ENCODE results near the gene KLHL29. TPM values are rescaled to one million over a fixed set of nuclear protein-coding genes. Genes with fewer than 3 reads are reported as not detected.

KLHL29 gene
- total and polyA plus RNA-seq, 2 of the 13 experiments (the other 11 are each of a cell fraction or from before 2014, with no cell fraction given), result 0.01 TPM; not detected in 1

GRCh38 chr2:23376075-23376474, 8.9 kb upstream of the KLHL29 start:
- Histone ChIP-seq H3K4me2 (ENCODE audit: low read depth, low read length) (no peak overlapping the region), H3K79me2 (ENCODE audit: insufficient read depth, low read length) (no peaks in the 10 kb centered on the region), H3K36me3 (replicated peaks in 1 of 2; ENCODE audit: control insufficient read depth in 1 of 2, insufficient read depth in 2 of 2, low read length in 2 of 2) (no peaks in the 10 kb centered on the region), H3K27me3 (ENCODE audit: control insufficient read depth in 1 of 2, insufficient read depth in 2 of 2, low read length in 2 of 2) (peaks cover 0 to 10% of the 10 kb centered on the region in 2 experiments; a peak in 2 of 5 replicates), H3K9me3 (ENCODE audit: low read length) (no peaks in the 10 kb centered on the region), H3K9ac (ENCODE audit: insufficient read depth, low read depth, low read length) (no peak overlapping the region), H3K27ac (ENCODE audit: extremely low read length, insufficient read depth, low read length) (no peak overlapping the region), H2AFZ (ENCODE audit: low read length) (no peak overlapping the region), H3K4me3 (replicated peaks in 1 of 3; ENCODE audit: insufficient read depth in 1 of 3, low read depth in 2 of 3, low read length in 3 of 3) (no peak overlapping the region), H4K20me1 (ENCODE audit: insufficient read depth, low read length) (no peaks in the 10 kb centered on the region), H3K4me1 (ENCODE audit: insufficient read depth, low read length) (no peaks in the 10 kb centered on the region)
- ATAC-seq (no peak), DNase-seq (ENCODE audit: low spot score) (no peak), FAIRE-seq (no peak)
- POLR2A ChIA-PET, result no interaction called here
- in situ Hi-C loops (cut with HindIII; ENCODE audit: extremely low pct_ligation_motif_present, low pct_unique_long_range_greater_than_20kb), result no loop called here
- intact Hi-C loops (cut with micrococcal nuclease; ENCODE audit: unreplicated experiment), result no loop called here
- TF ChIP-seq, protein P1, sequence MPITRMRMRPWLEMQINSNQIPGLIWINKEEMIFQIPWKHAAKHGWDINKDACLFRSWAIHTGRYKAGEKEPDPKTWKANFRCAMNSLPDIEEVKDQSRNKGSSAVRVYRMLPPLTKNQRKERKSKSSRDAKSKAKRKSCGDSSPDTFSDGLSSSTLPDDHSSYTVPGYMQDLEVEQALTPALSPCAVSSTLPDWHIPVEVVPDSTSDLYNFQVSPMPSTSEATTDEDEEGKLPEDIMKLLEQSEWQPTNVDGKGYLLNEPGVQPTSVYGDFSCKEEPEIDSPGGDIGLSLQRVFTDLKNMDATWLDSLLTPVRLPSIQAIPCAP (CRISPR knock-in tag; IDR thresholded peaks at IDR 0.05; ENCODE audit: low read depth), result no peak
- TF ChIP-seq ZKSCAN5 (CRISPR knock-in tag; IDR thresholded peaks at IDR 0.05) (no peak), ZNF281 (CRISPR knock-in tag; IDR thresholded peaks at IDR 0.05; ENCODE audit: borderline replicate concordance) (no peak)
- TF ChIP-seq, protein P2, sequence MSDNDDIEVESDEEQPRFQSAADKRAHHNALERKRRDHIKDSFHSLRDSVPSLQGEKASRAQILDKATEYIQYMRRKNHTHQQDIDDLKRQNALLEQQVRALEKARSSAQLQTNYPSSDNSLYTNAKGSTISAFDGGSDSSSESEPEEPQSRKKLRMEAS (IDR thresholded peaks at IDR 0.05), result no peak
- 29% methylated on average over 5 of the region's 5 CpGs for whole genome bisulfite sequencing (ENCODE audit: low lambda C conversion rate)
- no TSS peak for BruUV-seq (replicated peaks)
- CTCF ChIA-PET (ENCODE audit: low intra/inter-chr PET ratio, low total read pairs), result no interaction called here

- Histone ChIP-seq H3K9me3 (ENCODE audit: low read length) (no peaks in the 10 kb centered on the region), H3K27me3 (ENCODE audit: control insufficient read depth in 1 of 2, insufficient read depth in 2 of 2, low read length in 2 of 2) (peaks cover 0 to 19% of the 10 kb centered on the region in 2 experiments; a peak in 2 of 5 replicates), H3K27ac (ENCODE audit: extremely low read length, insufficient read depth, low read length) (no peak overlapping the region), H3K4me1 (ENCODE audit: insufficient read depth, low read length) (no peaks in the 10 kb centered on the region), H3K4me3 (replicated peaks in 1 of 3; ENCODE audit: insufficient read depth in 1 of 3, low read depth in 2 of 3, low read length in 3 of 3) (no peak overlapping the region), H3K36me3 (replicated peaks in 1 of 2; ENCODE audit: control insufficient read depth in 1 of 2, insufficient read depth in 2 of 2, low read length in 2 of 2) (no peaks in the 10 kb centered on the region), H4K20me1 (ENCODE audit: insufficient read depth, low read length) (no peaks in the 10 kb centered on the region), H3K9ac (ENCODE audit: insufficient read depth, low read depth, low read length) (no peak overlapping the region), H3K79me2 (ENCODE audit: insufficient read depth, low read length) (no peaks in the 10 kb centered on the region), H3K4me2 (ENCODE audit: low read depth, low read length) (no peak overlapping the region), H2AFZ (ENCODE audit: low read length) (no peak overlapping the region)
- ChIA-PET POLR2A (no interaction called here), CTCF (ENCODE audit: low intra/inter-chr PET ratio, low total read pairs) (no interaction called here)
- 60% methylated on average over 8 of the region's 8 CpGs for WGBS (ENCODE audit: low lambda C conversion rate)
- TF ChIP-seq SP4 (CRISPR knock-in tag; IDR thresholded peaks at IDR 0.05), result no peak
- TF ChIP-seq ZNF335 (CRISPR knock-in tag; IDR thresholded peaks at IDR 0.05), result no peak
- no TSS peak for BruUV-seq (replicated peaks)
- ATAC-seq (no peak), FAIRE-seq (no peak), DNase-seq (ENCODE audit: low spot score) (no peak)
- intact Hi-C loops (cut with micrococcal nuclease; ENCODE audit: unreplicated experiment) (no loop called here), in situ Hi-C loops (cut with HindIII; ENCODE audit: extremely low pct_ligation_motif_present, low pct_unique_long_range_greater_than_20kb) (no loop called here)
Measured at GRCh38 chr2:23376972-23377371, 8.0 kb upstream of the KLHL29 start.

Data from HepG2 (cell line).